Esophagus muscularis mucosa (tissue), 4 donors: Measurements from ENCODE around the gene OGFR.

Source experiments
- EP300 ChIP-seq: sonication (generic); formaldehyde crosslinking; IDR thresholded peaks from one replicate; pipeline ENCODE4 v1.6.1; 2017; ENCODE audit warnings: antibody characterized with exemption
- POLR2A ChIP-seq: fragments of 450-650 bp; IDR thresholded peaks from one replicate; pipeline ENCODE4 v1.6.1; 2017; ENCODE audit warnings: antibody characterized with exemption, moderate library complexity, mild to moderate bottlenecking, low read depth
- TF ChIP-seq, protein P1 (sequence below), 3 experiments: fragments of 200-600 bp in 2 of 3; fragments of 450-650 bp in 1 of 3; sonication (generic) in 2 of 3; IDR thresholded peaks; one replicate each; pipeline ENCODE4 v1.5.1; 2017 to 2019; ENCODE audit warnings: antibody characterized with exemption in 3 of 3, mild to moderate bottlenecking in 2 of 3, moderate library complexity in 1 of 3

- TF ChIP-seq, protein P1, sequence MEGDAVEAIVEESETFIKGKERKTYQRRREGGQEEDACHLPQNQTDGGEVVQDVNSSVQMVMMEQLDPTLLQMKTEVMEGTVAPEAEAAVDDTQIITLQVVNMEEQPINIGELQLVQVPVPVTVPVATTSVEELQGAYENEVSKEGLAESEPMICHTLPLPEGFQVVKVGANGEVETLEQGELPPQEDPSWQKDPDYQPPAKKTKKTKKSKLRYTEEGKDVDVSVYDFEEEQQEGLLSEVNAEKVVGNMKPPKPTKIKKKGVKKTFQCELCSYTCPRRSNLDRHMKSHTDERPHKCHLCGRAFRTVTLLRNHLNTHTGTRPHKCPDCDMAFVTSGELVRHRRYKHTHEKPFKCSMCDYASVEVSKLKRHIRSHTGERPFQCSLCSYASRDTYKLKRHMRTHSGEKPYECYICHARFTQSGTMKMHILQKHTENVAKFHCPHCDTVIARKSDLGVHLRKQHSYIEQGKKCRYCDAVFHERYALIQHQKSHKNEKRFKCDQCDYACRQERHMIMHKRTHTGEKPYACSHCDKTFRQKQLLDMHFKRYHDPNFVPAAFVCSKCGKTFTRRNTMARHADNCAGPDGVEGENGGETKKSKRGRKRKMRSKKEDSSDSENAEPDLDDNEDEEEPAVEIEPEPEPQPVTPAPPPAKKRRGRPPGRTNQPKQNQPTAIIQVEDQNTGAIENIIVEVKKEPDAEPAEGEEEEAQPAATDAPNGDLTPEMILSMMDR (IDR thresholded peaks at IDR 0.05): no peak
- TF ChIP-seq POLR2A: no peak
- no peak for TF ChIP-seq EP300
Observed at GRCh38 chr20:62825986-62826645, 21.5 kb downstream of the OGFR start.
